H7 (cell line): Measurements from ENCODE around the gene INSL4. TPM values are rescaled to one million over a fixed set of nuclear protein-coding genes. Genes with fewer than 3 reads are reported as not detected.
A peak's percentile ranks its signal among the peaks of the same experiment; 100 is the strongest.

ENCODE experiments used
- DNase-seq: peaks from one replicate; pipeline ENCODE4 v3.0.0; 2012
- H3K27me3 ChIP-seq: 2 replicates; pipeline ENCODE4 v1.6.0; 2011; ENCODE audit warnings: mild to moderate bottlenecking, low read length; ENCODE audit not compliant: control insufficient read depth, insufficient read depth
- H3K36me3 ChIP-seq: replicated peaks from 2 replicates; pipeline ENCODE4 v1.5.1; 2011; ENCODE audit warnings: low read length; ENCODE audit not compliant: control insufficient read depth, insufficient read depth
- H3K4me3 ChIP-seq: 2 replicates; pipeline ENCODE4 v1.5.1; 2011; ENCODE audit warnings: low read depth, mild to moderate bottlenecking, control low read depth, low read length, moderate library complexity; ENCODE audit not compliant: insufficient read depth
- total RNA-seq: library from RNA; depleted of rRNA; stranded (reverse); fragments of >200 nt; shearing (Covaris generic); gene quantifications from 2 replicates; pipeline ENCODE4 v1.2.3, GENCODE V29; 2014; rRNA removed

Gene INSL4
- total RNA-seq: not detected in 2 replicates

DNA sequence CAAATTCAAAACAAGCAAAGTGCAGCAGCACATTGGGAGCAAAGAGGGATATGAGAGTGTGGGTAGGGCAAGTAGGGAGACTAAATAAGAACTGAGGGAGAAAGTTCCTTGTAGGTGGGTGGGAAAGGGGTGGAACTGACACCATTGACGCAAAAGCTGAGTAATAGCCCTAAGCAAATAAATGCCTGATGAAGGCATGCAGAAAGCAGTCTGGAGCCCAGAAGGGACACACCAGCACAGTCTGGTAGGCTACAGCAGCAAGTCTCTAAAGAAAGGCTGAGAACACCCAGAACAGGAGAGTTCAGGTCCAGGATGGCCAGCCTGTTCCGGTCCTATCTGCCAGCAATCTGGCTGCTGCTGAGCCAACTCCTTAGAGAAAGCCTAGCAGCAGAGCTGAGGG is at the start of gene INSL4:
TSS of gene INSL4 (plus strand) at position 208 of the 400 bp plus-strand sequence. CDS start at position 313, 105 bp downstream.
- DNase-seq: no peak
- Histone ChIP-seq H3K36me3 (no peaks in the 10 kb centered on the region), H3K4me3 (no peak within 1 kb of the TSS), H3K27me3 (no peaks in the 10 kb centered on the region)

DNA sequence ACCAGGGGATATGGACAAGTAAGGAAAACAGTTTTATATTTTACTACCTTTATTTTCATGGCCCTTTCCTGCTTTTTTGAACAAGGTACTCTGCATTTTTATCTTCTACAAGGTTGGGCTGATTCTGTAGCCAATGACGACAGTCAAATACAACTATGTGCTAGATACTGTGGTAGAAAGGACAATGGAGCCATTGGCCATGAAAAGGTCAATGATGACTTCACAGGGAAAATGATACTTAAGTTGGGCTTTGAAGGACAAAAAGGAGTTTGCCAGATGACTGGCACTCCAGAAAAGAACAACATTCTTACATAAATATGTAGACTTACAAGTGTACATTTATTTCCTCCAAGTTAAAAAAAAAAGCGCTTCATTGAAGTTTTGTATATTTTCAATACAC is 46.4 kb upstream of the INSL4 start:
- H3K4me3 ChIP-seq: no peak overlapping the region

DNA sequence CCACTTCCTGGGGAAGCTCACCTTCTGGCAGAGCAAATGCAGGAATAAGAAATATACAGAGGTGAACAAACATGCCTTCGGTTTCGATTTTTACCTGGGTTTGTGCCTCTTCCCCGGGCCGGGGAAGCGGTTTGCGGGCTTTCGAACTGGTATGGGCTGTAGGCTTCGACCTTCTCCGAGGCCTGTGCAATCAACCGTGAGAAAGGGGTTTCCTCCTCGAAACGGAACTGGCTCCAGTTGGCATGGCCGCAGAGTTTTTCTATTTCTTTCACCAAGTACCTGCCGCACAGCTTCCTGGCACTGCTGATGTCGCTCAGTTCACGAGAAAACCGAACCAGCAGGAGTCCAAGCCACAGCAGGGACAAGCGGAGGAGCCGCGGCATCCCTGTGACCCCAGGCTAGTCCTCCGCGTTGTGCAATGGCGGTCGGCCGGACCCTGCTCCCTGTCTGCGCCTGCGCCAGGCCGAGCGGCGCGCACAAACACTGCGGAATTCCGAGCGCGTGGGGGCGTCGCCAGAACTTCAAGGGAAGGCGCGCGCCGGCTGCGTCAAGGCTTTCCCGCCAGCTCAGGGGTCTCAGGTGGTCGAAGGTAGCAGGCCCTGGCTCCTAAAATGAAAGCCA is 45.9 kb upstream of the INSL4 start, which contains the start of gene INSL6:
TSS of gene INSL6 (minus strand) at position 420 of the 621 bp plus-strand sequence. CDS start at position 383, 37 bp downstream.
- peak; percentile 14 for DNase-seq
- no peaks in the 10 kb centered on the region for H3K36me3 ChIP-seq
- no peak within 1 kb of the TSS for H3K4me3 ChIP-seq
- no peaks in the 10 kb centered on the region for H3K27me3 ChIP-seq

More for the DNA sequence above, 46.4 kb upstream of the INSL4 start:
- H3K36me3 ChIP-seq: no peaks in the 10 kb centered on the region
- H3K27me3 ChIP-seq: no peaks in the 10 kb centered on the region
- no peak for DNase-seq

DNA sequence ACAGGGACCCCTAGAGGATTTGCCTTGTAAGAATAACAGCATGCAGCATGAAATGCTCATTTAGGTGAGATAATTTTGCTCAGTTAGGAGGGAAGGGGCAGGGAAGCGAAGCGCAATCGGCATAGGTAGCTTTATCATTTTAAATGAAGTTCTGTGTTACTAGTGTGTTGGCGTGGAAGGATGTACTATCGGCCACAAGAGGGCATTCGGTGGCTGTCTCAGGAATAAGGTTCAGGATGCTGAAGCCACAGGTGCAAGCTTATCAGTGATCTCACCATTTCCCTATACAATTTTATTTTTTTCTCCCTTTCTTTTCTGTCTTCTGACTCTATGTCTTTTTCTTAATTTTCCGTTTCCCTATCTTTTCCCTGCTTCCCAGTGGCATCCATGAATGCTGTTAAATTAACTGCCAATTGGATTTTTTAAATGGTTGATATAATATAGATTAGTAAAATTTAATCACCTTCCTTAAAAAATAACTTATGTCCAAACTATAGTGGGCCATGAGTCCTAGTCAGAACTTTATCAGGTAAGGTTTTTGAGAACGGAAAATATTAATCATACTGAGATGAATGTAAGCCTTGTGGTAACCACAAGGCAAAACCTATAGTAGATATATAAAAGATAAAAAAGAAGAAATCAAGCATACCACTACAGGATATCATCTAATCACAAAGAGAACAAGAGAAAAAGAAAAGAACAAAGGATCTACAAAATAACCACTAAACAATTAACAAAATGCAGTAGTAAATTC is 44.6 kb upstream of the INSL4 start:
- peak; percentile 37 for DNase-seq
- Histone ChIP-seq H3K4me3 (no peak overlapping the region), H3K27me3 (no peaks in the 10 kb centered on the region), H3K36me3 (no peaks in the 10 kb centered on the region)

DNA sequence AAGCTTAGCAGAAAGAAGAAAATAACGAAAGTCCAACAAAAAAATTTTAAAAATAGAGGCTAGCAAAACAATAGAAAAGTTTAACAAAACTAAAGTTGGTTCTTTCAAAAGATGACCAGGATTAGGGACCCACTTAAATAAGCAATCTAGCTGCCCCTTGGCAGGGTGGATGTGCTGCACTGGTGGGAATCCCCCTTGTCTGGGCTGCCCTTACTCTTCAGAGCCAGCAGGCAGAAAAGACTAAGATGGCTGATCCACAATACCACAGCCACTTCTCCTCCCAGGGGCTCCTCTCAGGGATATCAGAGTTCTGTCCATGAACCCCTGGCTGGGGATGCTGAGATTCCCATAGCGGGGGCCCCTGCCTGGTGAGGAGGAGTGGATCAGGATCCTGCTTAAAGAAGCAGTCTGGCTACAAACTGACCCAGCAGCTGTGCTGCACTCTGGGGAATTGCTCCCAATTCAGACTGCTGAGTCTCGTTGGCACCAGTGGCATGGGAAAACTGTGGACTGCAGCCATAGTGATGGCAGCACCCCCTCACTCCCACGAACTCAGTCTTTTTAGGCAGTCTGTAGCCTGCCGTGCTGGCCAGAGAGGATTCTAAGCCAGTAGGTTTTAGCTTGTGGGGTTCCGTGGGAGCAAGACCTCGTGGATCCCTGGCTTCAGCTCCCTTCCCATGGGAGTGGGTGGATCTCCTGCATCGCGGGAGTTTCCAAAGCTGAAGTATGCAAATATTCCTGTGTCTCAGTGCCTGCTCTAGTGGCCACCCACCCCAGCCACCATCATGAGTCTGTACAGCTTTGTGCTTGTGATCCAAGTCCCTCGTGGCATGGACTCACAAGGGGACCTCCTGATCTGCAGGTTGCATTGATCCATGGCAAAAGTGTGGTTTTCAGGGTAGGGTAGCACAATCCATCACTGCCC is 42.9 kb upstream of the INSL4 start:
- H3K36me3 ChIP-seq: no peaks in the 10 kb centered on the region
- H3K4me3 ChIP-seq: no peak overlapping the region
- H3K27me3 ChIP-seq: no peaks in the 10 kb centered on the region
- no peak for DNase-seq

DNA sequence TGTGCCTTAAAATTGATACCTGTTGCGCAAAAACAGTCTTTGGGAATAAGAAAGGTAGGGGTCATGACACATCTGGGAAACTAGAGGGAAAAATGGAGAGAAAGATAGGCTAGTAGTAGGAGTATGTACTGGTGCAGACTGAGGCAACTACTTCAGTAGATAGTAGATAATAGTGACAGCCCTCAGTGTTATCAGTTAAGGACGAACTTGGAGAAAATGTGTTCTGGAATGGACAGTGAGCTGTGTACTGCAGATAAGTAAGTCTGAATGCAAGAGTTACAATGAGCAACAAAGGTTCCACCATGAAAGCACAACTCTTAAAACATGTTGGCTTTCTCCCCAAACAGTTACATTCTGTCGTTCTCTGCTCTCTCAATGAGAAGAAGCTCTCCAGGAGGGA is 39.2 kb upstream of the INSL4 start:
- DNase-seq: no peak
- H3K27me3 ChIP-seq: no peaks in the 10 kb centered on the region
- no peaks in the 10 kb centered on the region for H3K36me3 ChIP-seq
- H3K4me3 ChIP-seq: no peak overlapping the region

DNA sequence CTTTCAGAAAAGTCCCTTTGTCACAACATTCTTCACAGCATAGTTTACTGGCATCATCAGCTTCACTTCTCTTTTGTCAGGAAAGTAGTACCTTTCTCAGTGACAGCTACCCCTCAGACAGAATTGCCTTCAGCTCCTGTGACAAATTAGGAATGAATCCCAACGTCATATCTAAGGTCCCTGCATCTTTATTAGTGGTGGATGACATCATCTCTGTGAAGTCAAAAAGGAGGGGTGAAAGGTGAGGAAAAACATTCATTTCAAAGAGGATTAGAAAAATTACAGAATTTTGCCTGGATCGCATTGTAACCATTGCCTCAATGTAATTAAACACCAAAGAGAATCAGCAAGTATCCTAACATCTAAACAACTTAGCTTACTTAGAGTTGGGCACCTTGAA is 37.9 kb upstream of the INSL4 start:
- Histone ChIP-seq H3K36me3 (no peaks in the 10 kb centered on the region), H3K4me3 (no peak overlapping the region), H3K27me3 (no peaks in the 10 kb centered on the region)
- no peak for DNase-seq

DNA sequence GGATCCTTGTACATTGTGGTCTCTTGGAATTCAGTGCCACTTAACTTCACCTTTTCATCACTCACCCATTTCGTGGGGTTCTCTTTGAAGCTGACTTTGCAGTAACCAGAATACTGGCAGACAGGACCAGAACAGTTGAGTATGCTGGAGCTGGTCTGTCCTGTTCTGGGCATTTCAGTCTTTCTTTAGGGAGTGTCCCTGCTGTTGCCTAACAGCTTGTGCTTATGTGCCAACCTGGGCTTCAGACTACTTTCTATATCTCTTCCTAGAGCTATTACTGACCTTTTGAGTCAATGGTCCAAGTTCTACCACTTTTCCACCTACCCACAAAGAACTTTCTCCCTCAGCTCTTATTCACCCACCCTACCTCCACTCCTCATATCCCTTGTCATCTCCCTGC is 35.8 kb upstream of the INSL4 start:
- H3K27me3 ChIP-seq: no peaks in the 10 kb centered on the region
- no peak for DNase-seq
- no peaks in the 10 kb centered on the region for H3K36me3 ChIP-seq
- no peak overlapping the region for H3K4me3 ChIP-seq

DNA sequence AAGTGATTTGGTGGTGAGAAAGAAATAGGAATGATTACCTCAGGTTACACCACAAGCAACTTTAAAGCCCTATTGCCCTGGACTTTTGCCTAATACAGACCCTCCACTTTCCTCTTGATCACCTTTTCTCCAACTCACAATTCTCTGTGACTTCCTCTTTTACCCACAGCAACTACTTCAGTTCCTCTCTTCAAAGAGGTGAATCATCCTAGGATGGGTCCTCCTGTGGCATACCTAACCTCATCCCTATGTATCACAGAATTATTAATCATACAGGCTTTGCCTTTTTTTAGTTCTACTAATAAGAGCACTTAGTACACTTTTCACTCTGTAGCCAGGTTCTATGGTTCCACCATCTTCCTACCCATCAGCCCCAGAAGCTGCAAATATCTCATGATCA is 26.1 kb upstream of the INSL4 start:
- Histone ChIP-seq H3K36me3 (no peaks in the 10 kb centered on the region), H3K27me3 (no peaks in the 10 kb centered on the region), H3K4me3 (no peak overlapping the region)
- DNase-seq: no peak

DNA sequence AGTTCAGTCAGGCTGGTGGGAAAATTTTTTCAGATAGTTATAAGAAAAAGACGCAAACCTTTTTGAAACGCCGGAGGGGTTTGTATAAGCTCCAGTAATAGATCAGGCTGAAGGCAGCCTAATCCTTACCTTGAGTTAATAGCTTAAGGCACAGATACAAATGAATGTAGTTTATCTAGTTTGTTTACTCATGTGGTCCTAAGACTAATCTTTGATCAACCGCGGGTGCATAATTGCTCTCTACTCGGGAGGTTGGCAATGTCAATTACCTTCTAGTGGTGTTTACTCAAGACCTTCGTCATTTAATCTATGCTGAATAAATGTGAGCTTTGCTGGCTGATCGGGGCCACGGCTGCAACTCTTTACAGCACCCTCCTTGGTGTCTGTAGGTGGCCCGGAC is 665 bp upstream of the INSL4 start:
- DNase-seq: no peak
- H3K27me3 ChIP-seq: no peaks in the 10 kb centered on the region
- no peaks in the 10 kb centered on the region for H3K36me3 ChIP-seq
- no peak overlapping the region for H3K4me3 ChIP-seq

DNA sequence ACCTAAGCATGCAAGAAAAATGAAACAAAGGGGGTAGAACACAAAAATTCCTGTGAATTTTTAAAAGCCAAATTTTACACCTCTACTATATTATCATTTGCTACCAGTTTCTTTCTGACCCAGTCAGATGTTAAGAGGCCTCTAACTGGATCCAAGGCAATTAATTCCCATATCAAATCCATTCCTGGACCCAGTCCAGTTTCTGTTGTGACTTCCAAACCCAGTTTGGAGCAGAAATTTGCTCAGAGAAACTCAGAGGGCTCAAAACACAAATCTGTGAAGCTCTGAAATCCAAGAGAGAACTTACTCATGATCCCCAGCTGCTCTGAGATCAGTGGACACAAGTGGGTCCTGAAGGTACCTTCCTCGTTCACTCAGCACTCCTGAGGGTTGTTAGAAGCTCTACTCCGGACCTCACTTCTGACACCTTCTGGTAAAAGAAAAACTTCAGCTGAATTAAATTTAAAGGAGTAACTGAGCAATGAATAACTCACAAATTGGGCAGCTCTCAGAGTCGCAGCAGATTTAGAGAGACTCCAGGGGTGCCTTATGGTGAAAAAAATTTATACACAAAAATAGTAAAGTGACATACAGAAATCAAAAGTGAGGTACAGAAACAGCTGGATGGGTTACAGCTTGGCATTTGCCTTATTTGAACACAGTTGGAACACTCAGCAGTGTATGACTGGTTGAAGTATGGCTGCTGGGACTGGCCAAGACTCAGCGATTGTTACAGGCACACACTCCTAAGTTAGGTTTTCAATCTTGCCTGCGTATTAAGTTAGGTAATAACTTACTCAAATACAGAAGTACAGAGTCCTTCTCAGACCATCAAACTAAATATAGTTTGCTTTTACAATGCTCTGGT is 32.4 kb downstream of the INSL4 start:
- H3K4me3 ChIP-seq: no peak overlapping the region
- no peaks in the 10 kb centered on the region for H3K27me3 ChIP-seq
- no peaks in the 10 kb centered on the region for H3K36me3 ChIP-seq
- peak; percentile 13 for DNase-seq

DNA sequence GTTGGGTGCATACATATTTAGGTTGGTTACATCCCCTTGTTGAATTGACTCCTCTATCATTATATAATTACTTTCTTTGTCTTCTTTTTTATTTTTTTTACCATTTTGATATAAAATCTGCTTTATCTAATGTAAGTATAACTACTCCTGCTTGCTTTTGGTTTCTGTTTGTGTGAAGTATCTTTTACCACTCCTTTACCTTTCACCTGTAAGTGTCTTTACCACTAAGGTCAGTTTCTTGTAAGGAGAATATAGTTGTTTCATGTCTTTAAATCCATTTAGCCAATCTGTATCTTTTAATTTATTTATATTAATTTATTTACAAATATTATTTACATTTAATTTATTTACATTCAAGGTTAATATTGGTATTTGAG is 33.0 kb downstream of the INSL4 start:
- no peaks in the 10 kb centered on the region for H3K36me3 ChIP-seq
- no peaks in the 10 kb centered on the region for H3K27me3 ChIP-seq
- H3K4me3 ChIP-seq: no peak overlapping the region
- DNase-seq: no peak

DNA sequence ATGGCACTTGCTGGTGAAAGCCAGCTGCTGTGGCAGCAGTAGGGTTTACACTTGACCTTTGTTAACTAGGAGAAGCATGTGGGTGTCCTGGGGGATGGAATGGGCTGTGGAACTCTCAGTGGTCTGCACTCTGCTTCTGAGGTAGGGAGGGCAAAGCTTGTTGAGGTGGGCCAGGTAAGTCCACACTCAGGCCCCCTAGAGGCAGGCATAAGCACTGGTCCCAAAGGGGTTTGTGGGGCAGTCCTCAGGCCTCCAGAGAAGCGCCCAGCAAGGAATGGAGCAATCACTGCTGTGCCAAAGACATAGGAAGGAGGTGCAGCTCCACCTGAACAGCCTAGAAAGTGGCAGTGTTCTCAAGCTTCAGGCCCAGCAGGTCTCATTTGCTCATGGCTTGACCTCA is 34.7 kb downstream of the INSL4 start:
- no peak overlapping the region for H3K4me3 ChIP-seq
- H3K36me3 ChIP-seq: no peaks in the 10 kb centered on the region
- no peaks in the 10 kb centered on the region for H3K27me3 ChIP-seq
- peak; percentile 25 for DNase-seq

DNA sequence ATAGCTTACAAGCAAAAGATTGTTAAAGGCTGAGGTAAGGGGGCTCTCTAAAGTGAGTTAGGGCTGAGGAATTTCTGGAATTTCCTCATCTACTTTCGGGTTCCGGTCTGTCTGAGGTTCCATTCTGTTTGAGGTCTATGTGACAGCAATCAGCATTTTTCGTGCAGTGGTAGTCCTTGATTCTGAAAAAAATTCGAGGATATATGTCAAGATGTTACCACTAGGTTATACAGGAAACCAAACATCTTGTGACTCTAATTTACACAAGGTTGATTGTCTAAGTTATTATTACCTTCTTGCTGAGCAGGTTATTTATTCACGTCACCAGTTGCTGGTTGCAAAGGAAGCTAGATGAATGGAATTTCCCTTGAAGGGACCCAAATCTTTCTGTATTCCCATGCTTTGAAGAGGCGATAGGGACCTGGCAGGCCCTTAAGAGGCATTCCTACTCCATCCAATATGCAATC is 38.1 kb downstream of the INSL4 start:
- Histone ChIP-seq H3K36me3 (no peaks in the 10 kb centered on the region), H3K27me3 (no peaks in the 10 kb centered on the region), H3K4me3 (no peak overlapping the region)
- DNase-seq: peak; percentile 6
